ENCODE results near the gene ARHGAP22.

DNA sequence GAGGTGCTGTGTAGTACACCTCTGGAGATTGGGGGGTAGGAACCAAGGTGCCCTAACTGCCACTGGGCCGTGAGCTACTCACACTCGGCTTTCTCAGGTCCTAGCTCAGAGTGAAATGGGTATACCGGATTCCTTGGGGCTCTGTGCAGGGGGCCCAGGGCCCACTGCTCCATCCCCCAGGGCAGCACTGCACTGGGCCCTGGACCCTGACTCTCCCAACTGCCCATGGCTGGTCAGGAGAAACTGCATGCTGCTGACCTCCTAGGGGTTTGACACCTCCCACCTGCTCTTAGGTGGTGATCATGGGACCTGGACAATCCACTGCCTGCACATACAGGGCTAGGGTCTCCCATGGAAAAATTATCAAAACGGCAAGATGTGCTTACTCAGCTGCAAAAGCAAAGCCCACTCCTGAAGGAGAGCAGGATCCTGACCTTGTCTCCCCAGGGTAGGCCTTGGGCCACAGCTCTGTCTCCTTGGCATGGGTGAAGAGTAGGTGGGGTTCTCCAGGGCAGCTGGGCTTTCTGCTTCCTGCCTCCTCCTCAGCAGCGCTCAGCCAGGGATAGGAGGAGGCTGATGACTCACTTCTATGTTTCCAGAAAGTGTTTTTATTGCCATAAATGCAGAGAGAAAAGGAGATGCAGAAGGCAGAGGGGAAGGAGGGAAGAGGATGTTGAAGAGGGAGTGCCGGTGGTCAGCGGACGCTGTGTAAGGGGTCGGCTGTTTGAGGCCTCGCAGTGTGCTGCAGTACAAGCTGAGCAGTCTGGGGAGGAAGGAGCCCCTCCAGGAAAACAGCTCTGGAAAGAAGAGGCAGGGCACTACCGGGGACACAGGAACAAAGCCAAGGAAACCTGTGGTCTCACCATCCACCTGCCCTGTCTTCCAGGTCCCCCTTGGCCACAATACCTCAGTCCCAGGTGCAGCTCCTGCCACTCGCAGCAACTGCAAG is 107.8 kb downstream of the ARHGAP22 start:
- TF ChIP-seq POLR2A (IDR thresholded peaks at IDR 0.05), result no peak
- TF ChIP-seq, protein P1, sequence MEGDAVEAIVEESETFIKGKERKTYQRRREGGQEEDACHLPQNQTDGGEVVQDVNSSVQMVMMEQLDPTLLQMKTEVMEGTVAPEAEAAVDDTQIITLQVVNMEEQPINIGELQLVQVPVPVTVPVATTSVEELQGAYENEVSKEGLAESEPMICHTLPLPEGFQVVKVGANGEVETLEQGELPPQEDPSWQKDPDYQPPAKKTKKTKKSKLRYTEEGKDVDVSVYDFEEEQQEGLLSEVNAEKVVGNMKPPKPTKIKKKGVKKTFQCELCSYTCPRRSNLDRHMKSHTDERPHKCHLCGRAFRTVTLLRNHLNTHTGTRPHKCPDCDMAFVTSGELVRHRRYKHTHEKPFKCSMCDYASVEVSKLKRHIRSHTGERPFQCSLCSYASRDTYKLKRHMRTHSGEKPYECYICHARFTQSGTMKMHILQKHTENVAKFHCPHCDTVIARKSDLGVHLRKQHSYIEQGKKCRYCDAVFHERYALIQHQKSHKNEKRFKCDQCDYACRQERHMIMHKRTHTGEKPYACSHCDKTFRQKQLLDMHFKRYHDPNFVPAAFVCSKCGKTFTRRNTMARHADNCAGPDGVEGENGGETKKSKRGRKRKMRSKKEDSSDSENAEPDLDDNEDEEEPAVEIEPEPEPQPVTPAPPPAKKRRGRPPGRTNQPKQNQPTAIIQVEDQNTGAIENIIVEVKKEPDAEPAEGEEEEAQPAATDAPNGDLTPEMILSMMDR (IDR thresholded peaks at IDR 0.05), result no peak
